Liver (tissue), 9 donors: ENCODE measurements around the gene PDK2. TPM values are rescaled to one million over a fixed set of nuclear protein-coding genes. Genes with fewer than 3 reads are reported as not detected.

Experiments
- DNase-seq: peaks from one replicate; pipeline ENCODE4 v3.0.0-alpha.2; 2017; ENCODE audit warnings: low spot score
- H3K27ac ChIP-seq, 2 donors: one replicate each; pipeline ENCODE4 v1.7.0; 2013; ENCODE audit warnings: inconsistent platforms in 2 of 2, low read length in 2 of 2, control low read depth in 1 of 2, low read depth in 1 of 2, mild to moderate bottlenecking in 1 of 2
- H3K27me3 ChIP-seq, 4 donors: one replicate each; pipeline versions ENCODE4 v1.6.1 to v1.7.0; 2013; ENCODE audit warnings: low read length in 3 of 4, inconsistent platforms in 1 of 4, mild to moderate bottlenecking in 1 of 4, moderate library complexity in 1 of 4; ENCODE audit not compliant: control insufficient read depth in 4 of 4, insufficient read depth in 4 of 4
- H3K36me3 ChIP-seq, 4 donors: one replicate each; pipeline versions ENCODE4 v1.6.1 to v1.7.0; 2013; ENCODE audit warnings: low read length in 3 of 4, mild to moderate bottlenecking in 3 of 4, low read depth in 1 of 4, moderate library complexity in 1 of 4; ENCODE audit not compliant: control insufficient read depth in 4 of 4, insufficient read depth in 3 of 4
- H3K4me1 ChIP-seq, 4 donors: one replicate each; pipeline versions ENCODE4 v1.6.1 to v1.7.0; 2013; ENCODE audit warnings: low read length in 3 of 4, mild to moderate bottlenecking in 3 of 4, moderate library complexity in 1 of 4; ENCODE audit not compliant: control insufficient read depth in 4 of 4, insufficient read depth in 4 of 4
- H3K4me3 ChIP-seq, 3 donors: one replicate each; pipeline versions ENCODE4 v1.6.1 to v1.7.0; 2013; ENCODE audit warnings: low read length in 3 of 3, control low read depth in 1 of 3, low read depth in 1 of 3, mild to moderate bottlenecking in 1 of 3
- H3K9ac ChIP-seq, 2 donors: one replicate each; pipeline ENCODE4 v1.7.0; 2013; ENCODE audit warnings: low read length in 2 of 2, mild to moderate bottlenecking in 2 of 2, moderate library complexity in 2 of 2, control low read depth in 1 of 2, low read depth in 1 of 2
- H3K9me3 ChIP-seq, 4 donors: one replicate each; pipeline versions ENCODE4 v1.6.1 to v1.7.0; 2013; ENCODE audit warnings: low read length in 3 of 4; ENCODE audit not compliant: control insufficient read depth in 4 of 4
- ATF3 ChIP-seq: IDR thresholded peaks from 2 replicates; pipeline ENCODE4 v1.6.1; 2016; ENCODE audit warnings: antibody characterized with exemption
- CTCF ChIP-seq: fragments of 150-350 bp; IDR thresholded peaks from 2 replicates; pipeline ENCODE4 v1.5.1; 2017; ENCODE audit warnings: improper control_type of control experiment, low read depth, low read length; ENCODE audit not compliant: missing input control
- JUND ChIP-seq, 2 donors: IDR thresholded peaks; 2 replicates each; pipeline ENCODE4 v1.6.1; 2016; ENCODE audit warnings: antibody characterized with exemption in 2 of 2
- RAD21 ChIP-seq, 2 donors: IDR thresholded peaks; 2 replicates each; pipeline ENCODE4 v1.6.1; 2016; ENCODE audit warnings: antibody characterized with exemption in 2 of 2, mild to moderate bottlenecking in 2 of 2
- SP1 ChIP-seq: IDR thresholded peaks from 2 replicates; pipeline ENCODE4 v1.6.1; 2018; ENCODE audit warnings: antibody characterized with exemption, mild to moderate bottlenecking
- ZBTB33 ChIP-seq: IDR thresholded peaks from 2 replicates; pipeline ENCODE4 v1.6.1; 2016; ENCODE audit warnings: antibody characterized with exemption
- WGBS: extraction: QIAGEN DNeasy Blood & Tissue Kit; methylation state at CpG from one replicate; pipeline ENCODE4 v1.1.7; 2013; 5-methylcytosine and 5-hydroxymethylcytosine counted together
- polyA plus RNA-seq, 2 donors: library from polyadenylated mRNA; stranded (reverse) in 1 of 2; unstranded in 1 of 2; fragments of 200-250 nt in 1 of 2; fragments of >200 nt in 1 of 2; fragmentation: Nextera tagmentation in 1 of 2; extraction: Ambion mirVana in 1 of 2; gene quantifications; one replicate each; pipeline versions ENCODE4 v1.2.1 to v1.2.3, GENCODE V29; 2013 to 2015
- total RNA-seq, 2 donors: library from RNA; depleted of rRNA; stranded (reverse); fragments of >200 nt; gene quantifications; one replicate each; pipeline ENCODE4 v1.2.3, GENCODE V29; 2014
- donor health status: healthy.
- donor health status: healthy.
- donor health status: healthy.
- donor health status: healthy.
- donor health status: healthy.

PDK2 gene
- total and polyA plus RNA-seq, 4 donors = 8.6 to 36.6 (median 28.5) TPM

GRCh38 chr17:50149417-50150353, 54.5 kb downstream of the PDK2 start:
- peak overlapping the region; percentile 79 to 80 for H3K27ac ChIP-seq
- no peaks in the 10 kb centered on the region for H3K27me3 ChIP-seq
- peaks cover 24 to 61% (median 55%) of the 10 kb centered on the region in 4 donors for H3K4me1 ChIP-seq
- TF ChIP-seq CTCF (peak; percentile 10), JUND (IDR thresholded peaks at IDR 0.05) (no peak)
- H3K9ac ChIP-seq = peak overlapping the region in 1 of 2 donors; percentile 50
- 7% methylated on average over 123 of the region's 123 CpGs for WGBS
- no peaks in the 10 kb centered on the region for H3K9me3 ChIP-seq
- peak overlapping the region in 2 of 3 donors; percentile 63 to 73 for H3K4me3 ChIP-seq
- peak; percentile 64 for DNase-seq
- H3K36me3 ChIP-seq = no peaks in the 10 kb centered on the region

- peak within 1 kb of the TSS in 2 of 3 donors; percentile 63 to 73 for H3K4me3 ChIP-seq
- under 1% methylated on average over 69 of the region's 69 CpGs for WGBS
- H3K27me3 ChIP-seq = no peaks in the 10 kb centered on the region
- no peak for DNase-seq
- peak within 1 kb of the TSS; percentile 79 to 82 for H3K27ac ChIP-seq
- peak within 1 kb of the TSS; percentile 34 to 52 for H3K9ac ChIP-seq
- no peaks in the 10 kb centered on the region for H3K9me3 ChIP-seq
- TF ChIP-seq ZBTB33 (no peak), CTCF (no peak), SP1 (no peak), RAD21 (IDR thresholded peaks at IDR 0.05) (no peak), ATF3 (no peak)
- H3K36me3 ChIP-seq = no peaks in the 10 kb centered on the region
- H3K4me1 ChIP-seq = peaks cover 17 to 56% (median 47%) of the 10 kb centered on the region in 4 donors
Measured at GRCh38 chr17:50150354-50151040, 55.3 kb downstream of the PDK2 start, which contains the start of gene PPP1R9B. PPP1R9B (minus strand) TSS chr17:50150677; CDS start chr17:50150513, 164 bp downstream.
